SIG-M5 treated with dmso at 0.1 percent for 504 hours (cell line): ENCODE data around the gene FHIP1B.
"Not testable (repeated sequence)": the region's sequence is repeated elsewhere in the genome, so short reads cannot be mapped to it uniquely, and the experiment has no call there.

Experiments
- DNase-seq: peaks from one replicate; lab custom pipeline; 2025; ENCODE audit not compliant: unreplicated experiment; lab: John Stamatoyannopoulos, UW

FHIP1B gene

GRCh38 chr11:6234387-6235107 lies at the start of gene FHIP1B:
Gene FHIP1B (minus strand): TSS chr11:6234636. CDS start chr11:6224516, 10,120 bp downstream.
- DNase-seq = peak; percentile 98

GRCh38 chr11:6283453-6284023 lies 49.1 kb upstream of the FHIP1B start:
- DNase-seq = no peak

- not testable (repeated sequence) for DNase-seq
These were observed 46.4 kb upstream of the FHIP1B start for GRCh38 chr11:6280809-6281208.

GRCh38 chr11:6273188-6273587 lies 38.8 kb upstream of the FHIP1B start:
- DNase-seq = no peak

GRCh38 chr11:6271598-6271997 lies 37.2 kb upstream of the FHIP1B start:
- no peak for DNase-seq

- no peak for DNase-seq
These were observed 36.3 kb upstream of the FHIP1B start for GRCh38 chr11:6270584-6271246.

GRCh38 chr11:6269994-6270393 lies 35.6 kb upstream of the FHIP1B start:
- DNase-seq = no peak

GRCh38 chr11:6268820-6269219 lies 34.4 kb upstream of the FHIP1B start:
- DNase-seq = no peak

GRCh38 chr11:6263662-6264061 lies 29.2 kb upstream of the FHIP1B start:
- no peak for DNase-seq

- no peak for DNase-seq
These were observed 25.8 kb upstream of the FHIP1B start for GRCh38 chr11:6260207-6260726.

- no peak for DNase-seq
These were observed 24.2 kb upstream of the FHIP1B start for GRCh38 chr11:6258571-6259081.

GRCh38 chr11:6258141-6258540 lies 23.7 kb upstream of the FHIP1B start:
- no peak for DNase-seq

- DNase-seq = no peak
These were observed 18.8 kb upstream of the FHIP1B start for GRCh38 chr11:6253197-6253596.

- DNase-seq = no peak
These were observed 17.6 kb upstream of the FHIP1B start for GRCh38 chr11:6251990-6252473.

- peak; percentile 43 for DNase-seq
These were observed 16.8 kb upstream of the FHIP1B start for GRCh38 chr11:6251120-6251733.

GRCh38 chr11:6249770-6250555 lies 15.5 kb upstream of the FHIP1B start:
- DNase-seq = peak; percentile 14

GRCh38 chr11:6248897-6249296 lies 14.5 kb upstream of the FHIP1B start:
- DNase-seq = not testable (repeated sequence)

- DNase-seq = no peak
These were observed 13.8 kb upstream of the FHIP1B start for GRCh38 chr11:6248248-6248647.

GRCh38 chr11:6245536-6245935 lies 11.1 kb upstream of the FHIP1B start:
- no peak for DNase-seq

GRCh38 chr11:6241316-6241715 lies 6.9 kb upstream of the FHIP1B start:
- DNase-seq = no peak
